Ascending aorta (tissue), 2 donors: Measurements from ENCODE around the gene IL1B. TPM values are rescaled to one million over a fixed set of nuclear protein-coding genes. Genes with fewer than 3 reads are reported as not detected.

ENCODE experiments used
- DNase-seq, 2 donors: peaks; one replicate each; pipeline ENCODE4 v3.0.0-alpha.2; 2019; ENCODE audit warnings: low spot score in 2 of 2
- H3K27ac ChIP-seq, 2 donors: fragments of 200-600 bp; sonication (generic); one replicate each; pipeline ENCODE4 v1.5.1; 2016 to 2017; ENCODE audit warnings: mild to moderate bottlenecking in 1 of 2
- H3K27me3 ChIP-seq: fragments of 200-600 bp; sonication (generic); one replicate; pipeline ENCODE4 v1.5.1; 2017
- H3K36me3 ChIP-seq, 2 donors: fragments of 200-600 bp; sonication (generic); one replicate each; pipeline ENCODE4 v1.5.1; 2016
- H3K4me1 ChIP-seq, 2 donors: fragments of 200-600 bp; sonication (generic); one replicate each; pipeline ENCODE4 v1.5.1; 2016 to 2017; ENCODE audit warnings: mild to moderate bottlenecking in 1 of 2
- H3K4me3 ChIP-seq, 2 donors: fragments of 200-600 bp; sonication (generic); one replicate each; pipeline ENCODE4 v1.5.1; 2016 to 2017; ENCODE audit warnings: mild to moderate bottlenecking in 1 of 2
- H3K9me3 ChIP-seq, 2 donors: fragments of 200-600 bp; sonication (generic); one replicate each; pipeline ENCODE4 v1.5.1; 2016
- CTCF ChIP-seq, 3 experiments: fragments of 200-600 bp in 2 of 3; fragments of 450-650 bp in 1 of 3; sonication (generic) in 2 of 3; IDR thresholded peaks; one replicate each; pipeline ENCODE4 v1.5.1; 2016 to 2019; ENCODE audit warnings: antibody characterized with exemption in 3 of 3, mild to moderate bottlenecking in 1 of 3, moderate library complexity in 1 of 3
- intact Hi-C: fragments of 100-400 bp; cut with DNase I; formaldehyde crosslinking; loops from one replicate; pipeline ENCODE4 v1.15.1; 2023
- total RNA-seq: library from RNA; depleted of rRNA; stranded (reverse); fragments of >200 nt; gene quantifications from one replicate; pipeline ENCODE4 v1.1.0, GENCODE V29; 2016

Gene IL1B
- total RNA-seq, 1 donor from 2014 or later = not detected

DNA sequence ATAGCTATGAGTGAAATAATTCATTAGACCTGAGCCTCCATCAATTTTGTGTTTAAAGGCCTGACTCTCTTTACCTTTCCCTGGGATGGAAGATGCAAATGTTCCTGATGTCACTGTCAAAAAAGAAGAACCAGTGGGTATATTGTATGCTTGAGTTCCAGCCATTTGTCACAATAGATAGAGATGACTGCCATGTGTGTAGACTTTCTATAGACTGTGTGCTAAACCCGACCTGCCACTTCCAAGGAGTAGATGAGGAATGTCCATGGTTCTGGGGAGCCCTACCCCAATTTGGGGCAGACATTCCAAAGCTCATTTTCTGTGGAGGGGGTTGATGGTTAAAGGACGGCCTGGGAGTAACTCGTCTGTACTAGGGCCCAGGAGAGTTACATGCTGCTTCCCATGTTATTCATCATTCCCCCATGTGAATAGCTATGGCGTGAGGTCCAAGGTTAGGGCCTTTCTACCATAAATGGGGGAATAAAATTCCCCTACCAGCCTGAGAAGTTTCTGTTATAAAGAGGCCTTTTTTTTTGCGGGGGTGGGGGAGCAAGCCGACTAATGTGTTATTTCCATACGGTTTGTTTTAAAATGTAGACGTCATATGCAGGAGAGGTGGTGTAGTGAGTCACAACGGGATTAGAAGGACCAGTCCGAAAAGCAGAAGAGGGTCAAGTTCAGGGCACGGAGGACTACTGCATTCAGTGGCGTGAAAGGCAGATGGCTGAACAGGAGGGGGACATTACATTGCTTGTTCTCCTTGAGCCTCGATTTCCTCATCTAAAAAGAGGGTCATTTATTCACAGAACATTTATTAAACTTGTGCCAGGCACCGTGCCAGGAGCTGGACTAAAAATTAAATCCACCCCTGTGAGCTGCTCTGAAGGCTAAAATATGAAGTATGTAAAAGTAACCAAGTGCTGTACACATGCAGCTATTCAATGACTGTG, 24.0 kb downstream of the IL1B start:
- Histone ChIP-seq H3K27ac (no peak overlapping the region), H3K9me3 (no peaks in the 10 kb centered on the region), H3K4me1 (no peaks in the 10 kb centered on the region), H3K4me3 (no peak overlapping the region), H3K27me3 (no peaks in the 10 kb centered on the region), H3K36me3 (no peaks in the 10 kb centered on the region)
- intact Hi-C loops = no loop called here
- DNase-seq = no peak
- TF ChIP-seq CTCF (IDR thresholded peaks at IDR 0.05) = no peak

GRCh38 chr2:112811841-112812306, 24.7 kb downstream of the IL1B start:
- H3K4me1 ChIP-seq = no peaks in the 10 kb centered on the region
- no peak overlapping the region for H3K4me3 ChIP-seq
- TF ChIP-seq CTCF (IDR thresholded peaks at IDR 0.05) = no peak
- H3K27ac ChIP-seq = no peak overlapping the region
- DNase-seq = no peak
- no peaks in the 10 kb centered on the region for H3K27me3 ChIP-seq
- no peaks in the 10 kb centered on the region for H3K9me3 ChIP-seq
- intact Hi-C loops = no loop called here
- no peaks in the 10 kb centered on the region for H3K36me3 ChIP-seq

DNA sequence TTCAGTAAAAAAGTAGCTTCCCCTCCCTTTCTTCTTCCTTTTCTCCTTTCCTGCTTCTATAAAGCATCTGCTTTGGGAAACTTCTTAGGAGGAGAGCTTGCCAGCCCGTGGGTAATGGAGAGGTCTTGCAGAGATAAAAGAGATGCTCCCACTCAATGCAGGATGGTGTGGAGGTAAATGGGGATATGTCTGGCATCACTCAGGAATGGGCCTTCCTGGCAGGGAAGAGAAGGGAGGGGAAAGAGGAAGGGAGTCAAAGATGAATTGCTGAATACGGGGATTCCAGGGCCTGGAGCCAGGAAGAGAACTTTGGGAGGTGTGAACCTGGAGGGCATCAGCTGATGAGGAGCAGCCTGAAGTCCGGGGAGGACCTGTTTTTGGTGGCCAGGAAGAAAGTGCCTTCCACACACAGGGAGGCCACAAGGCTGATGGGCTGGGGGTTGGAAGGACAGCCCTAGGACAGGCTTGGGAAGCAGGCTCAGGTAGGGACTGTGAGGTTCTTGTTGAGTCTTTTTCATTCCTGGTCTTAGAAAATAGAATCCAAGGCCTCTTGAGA, 25.2 kb downstream of the IL1B start:
- Histone ChIP-seq H3K9me3 (no peaks in the 10 kb centered on the region), H3K27me3 (no peaks in the 10 kb centered on the region), H3K4me1 (no peaks in the 10 kb centered on the region), H3K36me3 (no peaks in the 10 kb centered on the region), H3K27ac (no peak overlapping the region), H3K4me3 (no peak overlapping the region)
- intact Hi-C loops = no loop called here
- TF ChIP-seq CTCF (IDR thresholded peaks at IDR 0.05) = no peak
- no peak for DNase-seq

DNA sequence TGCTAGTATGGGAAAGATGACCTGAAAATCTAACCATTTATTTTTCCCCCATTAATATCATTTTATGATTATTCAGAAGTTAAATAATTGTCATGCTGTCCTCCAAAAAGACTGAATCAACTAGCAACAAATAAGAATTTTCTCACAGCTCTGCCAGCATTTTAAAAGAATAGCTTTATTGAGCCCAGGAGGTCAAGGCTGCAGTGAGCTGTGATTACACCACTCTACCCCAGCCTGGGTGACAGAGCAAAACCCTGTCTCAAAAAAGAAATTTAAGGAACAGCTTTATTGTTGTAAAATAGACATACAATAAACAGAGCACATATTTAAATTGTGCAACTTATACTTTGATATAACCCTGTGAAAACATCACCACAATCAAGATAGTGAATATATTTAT, 27.5 kb downstream of the IL1B start:
- no peak for TF ChIP-seq CTCF (IDR thresholded peaks at IDR 0.05)
- Histone ChIP-seq H3K4me1 (no peaks in the 10 kb centered on the region), H3K9me3 (no peaks in the 10 kb centered on the region), H3K36me3 (no peaks in the 10 kb centered on the region), H3K4me3 (no peak overlapping the region), H3K27ac (no peak overlapping the region), H3K27me3 (no peaks in the 10 kb centered on the region)
- DNase-seq = no peak
- intact Hi-C loops = no loop called here

- no peaks in the 10 kb centered on the region for H3K36me3 ChIP-seq
- H3K27ac ChIP-seq = no peak overlapping the region
- DNase-seq = no peak
- no peaks in the 10 kb centered on the region for H3K27me3 ChIP-seq
- H3K9me3 ChIP-seq = no peaks in the 10 kb centered on the region
- H3K4me1 ChIP-seq = no peaks in the 10 kb centered on the region
- intact Hi-C loops = no loop called here
- no peak overlapping the region for H3K4me3 ChIP-seq
- no peak for TF ChIP-seq CTCF (IDR thresholded peaks at IDR 0.05)
These were observed 29.3 kb downstream of the IL1B start for GRCh38 chr2:112807233-112807807.
